Right kidney (tissue), 1 donor: Measurements from ENCODE around the gene DNAJC17.

Source experiments
- DNase-seq: peaks from one replicate; pipeline ENCODE4 v3.0.0-alpha.2; 2016

Gene DNAJC17

DNA sequence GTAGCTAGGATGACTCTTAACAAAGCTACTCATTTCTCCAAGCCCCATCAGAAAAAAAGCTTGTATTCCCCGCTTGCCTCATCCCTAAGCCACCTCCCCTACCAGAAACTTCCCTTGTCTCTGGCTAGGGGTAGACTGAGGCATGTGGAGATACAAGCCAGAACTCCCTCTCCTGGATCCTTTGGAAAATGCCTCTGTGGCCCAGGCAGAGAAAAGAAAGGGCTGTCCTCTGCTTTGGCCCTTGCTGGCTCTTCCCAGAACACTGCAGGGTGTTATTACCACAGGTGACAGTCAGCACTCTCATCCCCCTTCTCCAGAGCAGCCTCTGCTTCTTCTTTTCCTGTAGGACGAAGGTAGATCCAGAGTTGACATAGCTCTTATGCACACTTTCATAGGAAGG is 67.4 kb downstream of the DNAJC17 start:
- no peak for DNase-seq

DNA sequence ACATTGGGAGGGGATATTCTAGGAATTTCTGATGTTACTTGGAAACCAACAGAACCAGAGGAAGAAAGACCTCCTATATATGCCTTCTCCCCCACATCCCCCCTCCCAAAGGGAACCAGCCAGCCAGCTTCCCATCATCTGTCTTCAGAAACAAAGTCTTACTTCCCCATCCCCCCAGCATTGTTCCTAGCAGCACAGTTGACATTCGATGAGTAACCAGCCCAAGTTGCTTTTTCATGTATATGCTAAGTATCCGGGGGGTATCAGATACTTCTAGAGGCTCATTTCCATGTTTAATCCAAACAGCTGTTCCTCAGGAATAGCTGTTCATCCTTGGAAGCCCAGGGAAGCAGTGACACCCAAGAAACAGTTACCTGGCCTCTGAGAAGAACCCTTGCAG is 68.2 kb downstream of the DNAJC17 start:
- DNase-seq: no peak

DNA sequence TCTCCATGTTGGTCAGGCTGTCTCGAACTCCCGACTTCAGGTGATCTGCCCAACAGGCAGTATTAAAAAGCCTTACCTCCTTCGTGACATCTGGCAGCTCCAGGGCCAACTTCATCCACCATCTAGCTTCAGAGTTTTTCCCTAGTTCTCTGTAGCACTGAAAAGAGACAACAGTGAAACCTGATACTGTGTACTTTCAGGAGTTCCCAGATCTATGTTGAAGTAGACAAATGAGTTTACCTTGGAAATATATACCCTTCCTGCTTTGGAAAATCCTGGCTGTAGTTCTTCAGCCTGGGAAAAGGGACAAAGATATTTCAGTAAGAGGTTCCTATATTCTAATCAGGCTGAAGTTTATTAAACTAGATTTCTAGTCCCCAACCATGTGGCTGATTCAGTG is 70.2 kb downstream of the DNAJC17 start:
- no peak for DNase-seq

- no peak for DNase-seq
Observed at GRCh38 chr15:40736575-40736974, 70.7 kb downstream of the DNAJC17 start.

DNA sequence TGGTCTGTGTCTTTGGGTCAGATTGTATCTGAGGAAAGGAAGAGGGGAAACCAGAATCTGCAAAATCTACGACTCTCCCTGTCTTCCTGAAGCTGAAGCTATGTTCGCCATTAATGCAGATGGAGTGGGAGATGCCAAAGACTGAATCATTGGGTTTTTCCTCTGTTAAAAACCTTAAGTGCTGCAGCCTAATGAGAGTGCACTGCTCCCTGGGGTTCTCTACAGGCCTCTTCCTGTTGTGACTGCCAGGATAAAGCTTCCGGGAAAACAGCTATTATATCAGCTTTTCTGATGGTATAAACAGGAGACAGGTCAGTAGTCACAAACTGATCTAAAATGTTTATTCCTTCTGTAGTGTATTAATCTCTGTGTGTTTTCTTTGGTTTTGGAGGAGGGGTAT is 76.2 kb downstream of the DNAJC17 start:
- DNase-seq: no peak

GRCh38 chr15:40723919-40724318 is 83.4 kb downstream of the DNAJC17 start:
- no peak for DNase-seq

- no peak for DNase-seq
Observed at GRCh38 chr15:40722934-40723333, 84.3 kb downstream of the DNAJC17 start.

GRCh38 chr15:40722354-40722753 is 84.9 kb downstream of the DNAJC17 start:
- DNase-seq: no peak

DNA sequence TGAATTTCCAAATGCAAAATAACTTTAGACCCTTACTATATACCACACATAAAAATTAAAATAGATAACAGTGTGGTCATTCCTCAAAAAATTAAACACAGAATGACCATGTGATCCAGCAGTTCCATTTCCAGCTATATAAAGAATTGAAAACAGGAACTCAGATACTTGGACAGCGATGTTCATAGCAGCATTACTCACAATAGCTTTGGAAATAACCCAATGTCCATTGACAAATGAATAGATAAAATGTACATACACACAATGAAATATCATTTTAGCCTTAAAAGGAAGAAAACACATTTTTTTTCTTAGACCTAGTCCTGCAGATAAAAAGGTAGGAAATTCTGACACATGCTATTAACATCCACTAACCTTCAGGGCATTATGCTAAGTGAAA is 85.6 kb downstream of the DNAJC17 start:
- no peak for DNase-seq

GRCh38 chr15:40716165-40716564 is 91.1 kb downstream of the DNAJC17 start:
- no peak for DNase-seq
